ENCODE results near the gene SLC15A5.

The SLC15A5 gene, protein sequence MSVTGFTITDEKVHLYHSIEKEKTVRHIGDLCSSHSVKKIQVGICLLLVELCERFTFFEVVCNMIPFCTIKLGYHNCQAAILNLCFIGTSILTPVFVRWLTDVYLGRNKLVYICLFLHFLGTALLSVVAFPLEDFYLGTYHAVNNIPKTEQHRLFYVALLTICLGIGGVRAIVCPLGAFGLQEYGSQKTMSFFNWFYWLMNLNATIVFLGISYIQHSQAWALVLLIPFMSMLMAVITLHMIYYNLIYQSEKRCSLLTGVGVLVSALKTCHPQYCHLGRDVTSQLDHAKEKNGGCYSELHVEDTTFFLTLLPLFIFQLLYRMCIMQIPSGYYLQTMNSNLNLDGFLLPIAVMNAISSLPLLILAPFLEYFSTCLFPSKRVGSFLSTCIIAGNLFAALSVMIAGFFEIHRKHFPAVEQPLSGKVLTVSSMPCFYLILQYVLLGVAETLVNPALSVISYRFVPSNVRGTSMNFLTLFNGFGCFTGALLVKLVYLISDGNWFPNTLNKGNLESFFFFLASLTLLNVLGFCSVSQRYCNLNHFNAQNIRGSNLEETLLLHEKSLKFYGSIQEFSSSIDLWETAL

DNA sequence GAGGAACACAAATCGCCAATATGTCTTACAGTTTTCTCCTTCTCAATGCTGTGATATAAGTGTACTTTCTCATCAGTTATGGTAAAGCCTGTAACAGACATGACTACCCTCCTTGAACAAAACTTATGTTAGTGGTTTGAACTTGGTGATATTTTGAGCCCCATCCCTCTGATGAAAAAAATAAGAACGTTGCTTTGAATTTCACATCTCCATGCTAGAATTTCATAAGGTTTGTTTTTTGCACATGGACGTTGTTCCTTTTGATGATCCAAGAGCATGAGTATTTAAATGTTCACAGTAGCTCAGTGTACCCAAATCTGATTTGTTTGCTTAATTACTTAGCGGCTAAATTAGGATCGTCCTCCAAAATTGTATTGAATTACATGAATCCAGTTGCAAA, at the start of gene SLC15A5:
TSS of gene SLC15A5 (minus strand) at position 101 of the 400 bp plus-strand sequence. CDS start at position 101, 0 bp downstream.
- TF ChIP-seq GATA3 (IDR thresholded peaks at IDR 0.05; ENCODE audit: low read depth, low read length) (no peak), GATA2 (IDR thresholded peaks at IDR 0.05; ENCODE audit: low read depth, low read length) (no peak)

DNA sequence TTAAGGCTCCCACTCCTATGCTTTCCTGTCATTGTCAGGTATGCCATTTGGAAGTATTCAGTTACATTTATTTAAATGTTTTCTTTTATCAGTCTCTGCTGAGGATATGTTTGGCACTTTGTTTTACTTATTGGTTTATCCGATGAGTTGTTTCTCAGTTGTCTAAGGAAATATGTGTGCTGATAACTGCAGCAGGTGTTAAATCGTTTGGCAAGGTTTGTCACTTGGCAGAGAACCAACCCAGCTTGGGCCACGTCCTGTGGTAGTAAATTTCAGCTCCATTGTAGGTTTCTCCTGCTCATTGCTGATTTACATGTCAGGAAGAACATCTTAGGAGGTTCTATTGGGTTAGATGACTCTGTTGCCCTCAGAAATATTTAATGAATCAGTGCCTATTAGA, 47.9 kb upstream of the SLC15A5 start:
- TF ChIP-seq GATA3 (IDR thresholded peaks at IDR 0.05; ENCODE audit: low read depth, low read length): no peak
- TF ChIP-seq GATA2 (IDR thresholded peaks at IDR 0.05; ENCODE audit: low read depth, low read length): no peak

DNA sequence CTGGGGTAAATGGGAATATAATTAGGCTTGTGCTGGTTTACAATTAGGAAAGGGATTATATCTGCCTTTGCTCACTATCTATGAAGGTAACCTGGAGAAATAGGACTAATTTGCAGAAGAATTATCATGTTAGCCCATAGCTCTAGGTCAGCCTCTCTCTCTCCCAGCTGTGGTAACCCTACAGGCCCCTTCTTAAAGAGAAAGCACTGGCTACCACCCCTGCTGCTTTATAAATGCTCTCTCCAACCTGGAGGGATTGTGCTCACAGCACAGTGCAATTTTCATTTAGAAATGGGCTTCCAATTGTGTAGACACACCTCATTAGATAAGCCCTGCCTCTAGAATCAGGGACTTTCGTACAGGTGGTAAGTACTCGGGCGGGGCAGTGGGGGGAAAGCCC, 47.3 kb upstream of the SLC15A5 start:
- TF ChIP-seq GATA3 (IDR thresholded peaks at IDR 0.05; ENCODE audit: low read depth, low read length): no peak
- TF ChIP-seq GATA2 (IDR thresholded peaks at IDR 0.05; ENCODE audit: low read depth, low read length): no peak

DNA sequence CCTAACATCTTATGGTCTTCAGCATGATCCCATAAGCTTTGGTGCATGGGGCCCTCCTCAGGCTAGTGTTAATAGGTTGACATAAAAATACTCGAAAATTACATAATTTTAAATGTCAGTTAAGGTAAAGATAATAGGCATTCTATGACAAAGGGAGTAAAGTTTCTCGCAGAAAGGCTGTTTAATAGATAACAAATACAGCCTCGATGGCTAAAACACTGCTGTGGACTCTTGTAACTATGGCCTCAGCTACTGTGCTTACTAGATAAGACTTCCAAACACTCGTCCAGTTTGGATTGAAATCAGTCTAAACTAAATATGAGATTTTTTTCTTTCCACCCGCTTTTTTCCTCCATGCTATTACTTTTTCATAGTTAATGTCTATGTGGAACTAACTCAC, 46.8 kb upstream of the SLC15A5 start:
- TF ChIP-seq GATA3 (IDR thresholded peaks at IDR 0.05; ENCODE audit: low read depth, low read length) (no peak), GATA2 (IDR thresholded peaks at IDR 0.05; ENCODE audit: low read depth, low read length) (no peak)

DNA sequence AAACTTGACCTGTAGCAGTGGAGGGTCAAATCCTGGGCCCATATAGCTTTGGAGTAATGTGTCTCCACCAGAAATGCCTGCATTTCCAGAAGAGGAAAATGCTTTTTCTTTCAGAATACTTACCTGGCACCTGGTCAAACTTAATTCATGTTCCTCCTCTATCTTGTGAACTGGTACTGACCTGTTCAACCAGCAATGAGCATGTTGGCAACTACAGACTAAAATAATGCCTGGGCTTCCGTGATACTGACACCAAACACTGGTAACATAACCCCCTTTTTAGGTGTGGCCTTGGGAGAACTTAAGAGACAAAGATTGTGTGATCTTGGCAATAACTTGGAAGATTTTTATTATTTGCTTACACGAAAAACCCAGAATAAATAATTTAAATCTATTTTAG, 46.2 kb upstream of the SLC15A5 start:
- no peak for TF ChIP-seq GATA2 (IDR thresholded peaks at IDR 0.05; ENCODE audit: low read depth, low read length)
- no peak for TF ChIP-seq GATA3 (IDR thresholded peaks at IDR 0.05; ENCODE audit: low read depth, low read length)

DNA sequence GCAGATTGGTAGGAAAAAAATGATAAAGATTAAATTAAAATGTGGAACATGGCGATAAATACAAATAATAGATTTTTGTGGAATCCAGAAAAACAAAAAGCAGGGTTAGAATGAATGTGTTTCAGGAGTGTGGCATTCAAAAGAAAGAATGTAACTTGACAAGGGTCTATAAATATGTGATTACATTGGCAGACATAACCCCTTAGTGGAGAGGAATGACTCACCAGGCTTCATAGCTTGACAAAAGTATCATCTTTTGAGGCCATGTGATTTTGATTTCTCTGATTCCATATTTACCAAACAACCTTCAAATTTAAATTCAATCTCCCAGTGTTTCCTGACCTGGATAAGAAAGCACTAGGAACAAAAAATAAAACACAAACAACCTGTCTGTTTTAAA, 45.5 kb upstream of the SLC15A5 start:
- TF ChIP-seq GATA3 (IDR thresholded peaks at IDR 0.05; ENCODE audit: low read depth, low read length) (no peak), GATA2 (IDR thresholded peaks at IDR 0.05; ENCODE audit: low read depth, low read length) (no peak)

DNA sequence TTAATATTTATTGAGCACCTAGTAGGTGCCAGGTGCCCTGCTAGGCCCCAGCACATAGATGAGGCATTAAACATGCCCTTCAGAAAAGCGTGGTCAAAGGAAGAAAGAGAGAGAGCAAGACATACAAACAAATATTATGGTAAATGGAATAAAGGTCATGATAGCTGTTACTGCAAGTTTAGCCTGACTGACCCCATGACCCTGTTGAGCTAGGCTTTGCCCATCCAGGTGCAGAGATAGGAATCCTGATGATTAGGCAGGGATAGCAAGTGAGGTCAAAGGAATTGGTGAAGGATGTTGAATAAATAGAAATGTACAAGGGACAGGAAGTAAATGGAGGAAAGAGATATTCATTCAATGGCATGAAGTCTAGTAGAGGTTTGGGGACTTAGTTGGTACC, 33.4 kb upstream of the SLC15A5 start:
- TF ChIP-seq GATA2 (IDR thresholded peaks at IDR 0.05; ENCODE audit: low read depth, low read length) (no peak), GATA3 (IDR thresholded peaks at IDR 0.05; ENCODE audit: low read depth, low read length) (no peak)

DNA sequence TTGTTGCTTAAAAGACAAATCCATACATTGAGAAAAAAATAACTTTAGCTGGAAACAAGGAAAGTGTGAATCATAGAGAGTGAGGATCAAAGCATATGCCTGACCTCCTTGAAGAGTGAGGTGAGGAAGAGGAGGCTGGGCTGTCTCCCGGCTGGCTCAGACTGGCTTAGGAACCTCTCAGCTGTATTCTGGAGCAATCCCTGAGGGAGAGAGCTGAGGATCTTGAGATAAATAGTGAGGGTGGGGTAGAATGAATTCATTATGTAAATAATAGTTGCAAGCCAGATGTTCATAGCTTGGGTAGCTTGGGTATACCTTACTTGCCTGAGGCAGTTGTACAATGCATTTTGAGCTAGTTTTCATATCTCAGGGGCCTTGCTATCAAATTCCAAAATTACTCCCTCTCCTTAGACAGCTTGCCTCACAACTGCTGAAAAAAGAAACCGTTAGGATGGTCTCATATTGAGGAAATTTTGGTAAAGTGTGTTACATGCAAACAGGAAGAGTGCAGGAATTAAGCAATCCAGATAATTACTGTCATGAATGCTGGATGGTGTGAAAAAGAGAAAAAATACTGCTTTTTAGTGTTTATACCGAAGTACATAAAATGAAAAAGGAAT, 30.5 kb upstream of the SLC15A5 start:
- no peak for TF ChIP-seq GATA3 (IDR thresholded peaks at IDR 0.05; ENCODE audit: low read depth, low read length)
- no peak for TF ChIP-seq GATA2 (IDR thresholded peaks at IDR 0.05; ENCODE audit: low read depth, low read length)

DNA sequence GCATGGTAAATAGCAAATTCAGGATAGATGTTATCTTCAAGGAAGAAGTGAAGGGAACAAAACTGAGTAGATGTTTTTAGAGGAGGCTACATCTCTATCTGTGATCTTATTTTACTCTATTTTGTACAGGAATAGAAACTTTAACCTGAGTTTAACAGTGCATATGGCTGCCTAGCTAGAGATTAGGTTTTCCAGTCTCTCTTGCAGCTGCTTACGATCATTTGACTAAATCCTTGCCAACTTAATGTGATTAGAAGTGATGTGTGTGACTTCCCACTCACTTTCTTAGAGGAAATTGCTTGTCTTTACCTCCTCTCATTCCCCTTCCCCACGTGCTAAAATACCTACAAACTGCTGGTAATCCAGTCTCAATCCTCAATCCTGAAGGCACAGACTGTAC, 26.5 kb upstream of the SLC15A5 start:
- TF ChIP-seq GATA2 (IDR thresholded peaks at IDR 0.05; ENCODE audit: low read depth, low read length): no peak
- TF ChIP-seq GATA3 (IDR thresholded peaks at IDR 0.05; ENCODE audit: low read depth, low read length): no peak

DNA sequence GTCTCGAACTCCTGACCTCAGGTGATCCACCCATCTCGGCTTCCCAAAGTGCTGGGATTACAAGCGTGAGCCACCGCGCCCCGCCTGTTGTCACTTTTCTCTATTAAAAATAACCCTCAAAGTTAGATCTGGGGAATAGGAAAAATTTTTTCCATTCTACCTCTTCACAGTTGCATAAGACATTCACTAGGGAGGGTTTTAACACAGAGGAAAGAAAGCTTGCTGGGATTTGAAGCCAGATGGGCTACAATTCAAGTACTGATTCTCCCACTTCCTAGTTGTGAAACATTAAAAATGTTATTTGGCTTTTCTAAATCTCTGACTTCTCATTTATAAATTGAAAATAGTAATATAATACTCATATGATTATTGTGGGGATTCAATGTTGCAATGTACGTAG, 23.3 kb upstream of the SLC15A5 start:
- TF ChIP-seq GATA3 (IDR thresholded peaks at IDR 0.05; ENCODE audit: low read depth, low read length) (no peak), GATA2 (IDR thresholded peaks at IDR 0.05; ENCODE audit: low read depth, low read length) (no peak)

DNA sequence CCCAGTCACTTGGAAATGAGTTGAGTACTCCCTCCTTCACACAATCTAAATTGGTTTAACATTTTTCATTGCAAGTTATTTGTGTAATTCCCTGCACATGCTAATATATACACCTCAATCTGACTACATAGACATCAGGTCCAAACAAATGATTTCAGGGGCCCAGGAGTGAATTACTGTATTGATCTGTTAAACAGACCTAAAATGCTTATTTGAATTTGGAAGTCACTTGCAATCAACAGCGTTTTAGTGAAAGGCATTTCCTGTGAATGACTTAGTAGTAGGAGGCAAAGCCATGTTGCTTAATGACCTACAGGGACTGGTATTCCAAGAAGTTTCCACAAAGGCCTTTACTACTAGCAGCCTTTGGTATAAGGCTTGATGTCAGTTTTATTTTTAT, 22.6 kb upstream of the SLC15A5 start:
- no peak for TF ChIP-seq GATA2 (IDR thresholded peaks at IDR 0.05; ENCODE audit: low read depth, low read length)
- no peak for TF ChIP-seq GATA3 (IDR thresholded peaks at IDR 0.05; ENCODE audit: low read depth, low read length)

DNA sequence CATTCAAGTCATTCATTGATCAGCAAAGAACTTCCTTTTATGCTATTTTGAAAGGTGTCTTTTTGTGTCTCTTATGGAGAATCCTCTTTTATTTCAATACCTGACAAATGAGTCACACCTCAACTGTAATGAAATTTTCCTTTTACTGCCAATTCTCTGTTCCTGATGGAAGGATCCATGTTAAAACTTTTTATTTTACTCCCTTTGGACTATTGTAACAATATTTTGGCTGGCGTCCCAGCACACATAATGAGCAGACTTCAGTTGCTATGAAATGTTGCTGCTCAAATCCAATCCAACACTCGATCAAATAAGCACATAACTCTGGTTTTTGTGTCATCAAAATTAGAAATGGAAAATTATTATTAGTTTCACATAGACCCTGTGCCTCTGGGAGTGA, 21.9 kb upstream of the SLC15A5 start:
- TF ChIP-seq GATA2 (IDR thresholded peaks at IDR 0.05; ENCODE audit: low read depth, low read length): no peak

DNA sequence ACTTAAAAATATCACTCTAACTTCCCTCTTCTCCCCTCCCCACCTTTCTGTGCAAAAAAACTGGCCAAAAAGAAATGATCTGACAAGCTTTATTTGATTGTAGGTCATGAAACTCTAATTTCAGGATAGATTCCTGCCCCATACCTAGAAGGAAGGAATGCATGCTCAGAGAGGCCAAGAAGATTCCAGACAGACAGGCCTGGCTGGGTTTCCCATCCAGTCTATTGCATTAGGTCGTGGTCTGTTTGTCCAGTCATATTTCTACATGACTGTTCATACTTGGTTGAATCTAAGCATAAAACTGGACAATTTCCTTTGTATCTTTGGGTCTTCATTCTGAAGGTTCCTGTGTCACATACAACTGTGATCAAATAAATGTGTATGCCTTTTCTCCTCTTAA, 20.0 kb upstream of the SLC15A5 start:
- TF ChIP-seq GATA3 (IDR thresholded peaks at IDR 0.05; ENCODE audit: low read depth, low read length): no peak
- no peak for TF ChIP-seq GATA2 (IDR thresholded peaks at IDR 0.05; ENCODE audit: low read depth, low read length)

DNA sequence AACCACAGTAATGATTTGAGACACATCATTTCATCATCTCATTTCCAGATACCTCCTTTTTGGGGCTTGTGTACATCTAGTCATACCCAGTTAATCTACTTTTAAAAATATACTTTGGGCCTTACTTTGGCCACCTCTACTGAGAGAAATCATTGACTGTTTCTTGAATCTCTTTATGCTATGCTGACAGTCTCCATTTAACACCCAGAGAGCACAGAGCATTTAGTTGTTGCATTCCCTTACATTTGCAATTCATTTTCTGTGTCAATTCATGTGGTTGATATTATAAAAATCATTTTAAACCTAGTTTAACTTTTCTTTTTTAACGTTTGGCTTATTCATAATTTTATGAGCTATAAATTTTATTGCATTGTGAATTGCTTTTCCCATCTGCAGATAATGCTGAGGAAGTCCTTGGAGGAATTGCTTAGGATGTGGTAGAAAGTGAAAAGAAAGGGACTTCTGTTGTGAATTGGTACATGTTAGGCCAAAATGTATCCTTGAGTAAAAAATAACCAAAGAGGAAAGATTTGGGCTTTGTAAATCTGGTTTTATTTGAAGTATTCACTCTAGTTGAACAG, 17.0 kb upstream of the SLC15A5 start:
- TF ChIP-seq GATA3 (IDR thresholded peaks at IDR 0.05; ENCODE audit: low read depth, low read length): no peak
- no peak for TF ChIP-seq GATA2 (IDR thresholded peaks at IDR 0.05; ENCODE audit: low read depth, low read length)

DNA sequence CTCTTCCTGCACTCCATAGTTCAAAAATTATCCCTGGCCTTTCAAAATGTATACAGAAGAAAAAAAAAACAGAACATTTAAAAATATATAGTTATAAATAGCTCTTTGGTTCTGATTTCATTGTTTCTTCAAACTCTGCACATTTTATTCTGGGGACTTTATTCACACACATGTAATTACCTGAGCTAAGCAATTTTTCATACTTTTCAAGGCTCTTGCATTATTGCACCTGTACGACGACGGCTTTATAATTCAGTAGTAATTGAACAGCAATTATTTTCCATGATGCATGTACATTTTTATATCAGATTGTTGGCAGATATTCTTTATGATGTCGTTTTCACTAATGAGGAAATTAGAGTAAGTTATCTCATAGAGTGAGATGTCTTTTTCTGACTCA, 13.5 kb upstream of the SLC15A5 start:
- TF ChIP-seq GATA3 (IDR thresholded peaks at IDR 0.05; ENCODE audit: low read depth, low read length): no peak
- TF ChIP-seq GATA2 (IDR thresholded peaks at IDR 0.05; ENCODE audit: low read depth, low read length): no peak

Data from SH-SY5Y (cell line).